HUES6 (cell line): Measurements from ENCODE around the gene WDR54.
"Not testable (repeated sequence)": the region's sequence is repeated elsewhere in the genome, so short reads cannot be mapped to it uniquely, and the experiment has no call there.

Experiments used
- H3K27ac ChIP-seq: 2 replicates; pipeline ENCODE4 v1.7.0; 2013; ENCODE audit warnings: low read depth, mild to moderate bottlenecking, low read length, inconsistent platforms
- H3K27me3 ChIP-seq: 2 replicates; pipeline ENCODE4 v1.6.1; 2013; ENCODE audit warnings: low read length; ENCODE audit not compliant: control insufficient read depth, insufficient read depth
- H3K36me3 ChIP-seq: 2 replicates; pipeline ENCODE4 v1.6.1; 2013; ENCODE audit warnings: low read length; ENCODE audit not compliant: control insufficient read depth, insufficient read depth
- H3K4me1 ChIP-seq: 2 replicates; pipeline ENCODE4 v1.6.1; 2013; ENCODE audit warnings: low read length; ENCODE audit not compliant: control insufficient read depth, insufficient read depth
- H3K4me3 ChIP-seq: 2 replicates; pipeline ENCODE4 v1.5.1; 2013; ENCODE audit warnings: low read depth, low read length
- H3K9ac ChIP-seq: one replicate; pipeline ENCODE4 v1.6.1; 2013; ENCODE audit warnings: mild to moderate bottlenecking, low read length
- H3K9me3 ChIP-seq: 2 replicates; pipeline ENCODE4 v1.6.1; 2013; ENCODE audit warnings: low read depth, low read length; ENCODE audit not compliant: control insufficient read depth, insufficient read depth

WDR54 gene

DNA sequence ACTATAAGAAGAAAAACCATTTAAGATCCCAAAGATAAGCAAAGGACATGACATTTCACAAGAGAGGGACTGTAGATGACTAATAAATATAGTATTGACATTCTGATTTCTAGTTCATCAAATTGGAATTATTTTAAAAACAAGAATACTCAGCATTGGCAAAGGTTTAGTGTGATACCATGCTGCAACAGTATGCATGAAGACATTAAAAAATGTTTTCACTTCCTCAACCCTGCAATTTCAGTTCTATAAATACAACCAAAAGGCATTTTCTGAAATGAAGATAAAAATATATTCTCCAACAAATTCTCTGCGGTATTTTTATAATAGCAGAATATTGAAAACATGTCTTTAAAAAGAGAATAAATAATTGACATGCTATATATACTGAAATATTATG, 2.2 kb upstream of the WDR54 start:
- H3K9me3 ChIP-seq, result no peaks in the 10 kb centered on the region
- H3K27ac ChIP-seq, result no peak overlapping the region
- no peaks in the 10 kb centered on the region for H3K36me3 ChIP-seq
- H3K4me1 ChIP-seq, result 0 out of 2 replicates have a peak, but pooled peaks cover 4% of the 10 kb centered on the region
- H3K27me3 ChIP-seq, result peaks cover 26% of the 10 kb centered on the region
- H3K9ac ChIP-seq, result no peak overlapping the region
- H3K4me3 ChIP-seq, result no peak overlapping the region

GRCh38 chr2:74420006-74420405, 1.5 kb upstream of the WDR54 start:
- Histone ChIP-seq H3K9ac (no peak overlapping the region), H3K4me1 (0 out of 2 replicates have a peak, but pooled peaks cover 4% of the 10 kb centered on the region), H3K9me3 (no peaks in the 10 kb centered on the region), H3K36me3 (peaks cover 5% of the 10 kb centered on the region), H3K4me3 (no peak overlapping the region), H3K27ac (no peak overlapping the region), H3K27me3 (peaks cover 26% of the 10 kb centered on the region)

GRCh38 chr2:74420443-74421103, 957 bp upstream of the WDR54 start:
- H3K27me3 ChIP-seq, result peaks cover 26% of the 10 kb centered on the region
- H3K9me3 ChIP-seq, H3K9ac ChIP-seq, H3K4me1 ChIP-seq, H3K27ac ChIP-seq: not testable (repeated sequence)
- H3K36me3 ChIP-seq, result peaks cover 11% of the 10 kb centered on the region
- H3K4me3 ChIP-seq, result peak overlapping the region; percentile 79

GRCh38 chr2:74423231-74424095, 1.9 kb downstream of the WDR54 start:
- Histone ChIP-seq H3K36me3 (peaks cover 40% of the 10 kb centered on the region), H3K4me3 (no peak overlapping the region), H3K27ac (no peak overlapping the region), H3K27me3 (peaks cover 26% of the 10 kb centered on the region; the same call in 1 of the 2 replicates), H3K4me1 (no peaks in the 10 kb centered on the region), H3K9me3 (no peaks in the 10 kb centered on the region), H3K9ac (no peak overlapping the region)

DNA sequence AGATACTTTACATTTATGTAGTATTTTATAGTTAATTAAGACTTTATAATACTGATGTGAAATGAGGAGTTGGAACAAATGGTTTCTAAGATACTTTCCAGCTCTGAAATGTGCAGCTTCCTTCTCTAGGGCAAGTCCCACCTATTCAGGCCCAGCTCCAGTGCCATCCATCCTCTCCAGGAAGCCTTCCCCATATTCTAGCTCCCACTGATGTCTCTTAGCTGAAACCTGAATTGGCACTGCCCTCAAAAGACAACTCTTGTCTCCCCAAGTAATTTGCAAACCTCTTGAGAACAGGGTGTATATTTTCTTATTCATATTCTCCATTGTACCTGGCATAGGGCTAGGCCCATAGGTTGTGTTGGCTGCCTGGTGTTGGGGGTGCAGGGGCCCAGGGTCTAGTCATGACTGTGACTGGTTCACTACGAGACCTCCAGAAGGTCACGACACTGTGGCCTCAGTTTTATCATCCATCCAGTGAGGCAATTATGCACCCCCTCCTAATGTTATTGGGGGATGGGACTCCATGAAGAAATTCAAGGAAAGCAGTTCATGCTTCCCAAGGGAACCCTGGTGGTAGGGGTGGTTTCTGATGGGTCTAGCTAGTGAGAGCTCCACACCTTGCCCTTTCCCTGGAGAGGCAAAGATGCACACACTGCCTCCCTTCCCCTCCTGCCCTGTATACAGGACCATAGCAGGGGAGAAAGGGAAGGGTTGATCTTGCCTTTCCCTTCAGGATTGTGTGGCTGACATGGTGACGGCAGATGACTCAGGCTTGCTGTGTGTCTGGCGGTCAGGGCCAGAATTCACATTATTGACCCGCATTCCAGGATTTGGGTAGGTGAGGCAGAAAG, 2.8 kb downstream of the WDR54 start:
- Histone ChIP-seq H3K4me3 (no peak overlapping the region), H3K9me3 (no peaks in the 10 kb centered on the region), H3K9ac (no peak overlapping the region), H3K27me3 (peaks cover 26% of the 10 kb centered on the region; the same call in 1 of the 2 replicates), H3K4me1 (no peaks in the 10 kb centered on the region), H3K36me3 (peaks cover 49% of the 10 kb centered on the region), H3K27ac (no peak overlapping the region)

GRCh38 chr2:74424995-74425406, 3.5 kb downstream of the WDR54 start:
- Histone ChIP-seq H3K27ac (no peak overlapping the region), H3K36me3 (peaks cover 55% of the 10 kb centered on the region), H3K9ac (no peak overlapping the region), H3K4me3 (no peak overlapping the region), H3K27me3 (peaks cover 26% of the 10 kb centered on the region; the same call in 1 of the 2 replicates), H3K9me3 (no peaks in the 10 kb centered on the region), H3K4me1 (no peaks in the 10 kb centered on the region)

DNA sequence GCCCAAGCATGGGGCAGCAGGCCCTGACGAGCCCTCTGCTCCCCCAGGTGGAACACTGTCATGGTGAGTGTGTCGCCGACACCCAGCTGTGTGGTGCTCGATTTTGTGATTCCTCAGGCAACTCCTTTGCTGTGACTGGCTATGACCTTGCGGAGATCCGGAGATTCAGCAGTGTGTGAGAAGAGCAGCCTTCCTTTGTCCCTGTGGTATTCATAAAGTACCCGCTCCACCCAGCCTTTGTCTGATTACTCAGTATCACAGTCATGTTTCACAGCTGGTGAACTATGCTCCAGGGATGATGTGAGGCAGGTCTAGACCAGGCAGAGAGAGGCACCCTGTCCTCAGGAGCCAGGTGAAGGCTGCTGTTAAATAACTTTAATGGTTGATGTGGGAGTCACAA, 4.0 kb downstream of the WDR54 start:
- Histone ChIP-seq H3K9me3 (no peaks in the 10 kb centered on the region), H3K9ac (no peak overlapping the region), H3K4me1 (no peaks in the 10 kb centered on the region), H3K4me3 (no peak overlapping the region), H3K36me3 (peaks cover 60% of the 10 kb centered on the region), H3K27ac (no peak overlapping the region), H3K27me3 (peaks cover 21% of the 10 kb centered on the region; the same call in 1 of the 2 replicates)

GRCh38 chr2:74426181-74426758, 4.7 kb downstream of the WDR54 start:
- H3K4me3 ChIP-seq, result no peak overlapping the region
- H3K4me1 ChIP-seq, result no peaks in the 10 kb centered on the region
- no peak overlapping the region for H3K27ac ChIP-seq
- H3K27me3 ChIP-seq, result peaks cover 14% of the 10 kb centered on the region; the same call in 1 of the 2 replicates
- H3K36me3 ChIP-seq, result peaks cover 68% of the 10 kb centered on the region
- H3K9ac ChIP-seq, result no peak overlapping the region
- H3K9me3 ChIP-seq, result no peaks in the 10 kb centered on the region

DNA sequence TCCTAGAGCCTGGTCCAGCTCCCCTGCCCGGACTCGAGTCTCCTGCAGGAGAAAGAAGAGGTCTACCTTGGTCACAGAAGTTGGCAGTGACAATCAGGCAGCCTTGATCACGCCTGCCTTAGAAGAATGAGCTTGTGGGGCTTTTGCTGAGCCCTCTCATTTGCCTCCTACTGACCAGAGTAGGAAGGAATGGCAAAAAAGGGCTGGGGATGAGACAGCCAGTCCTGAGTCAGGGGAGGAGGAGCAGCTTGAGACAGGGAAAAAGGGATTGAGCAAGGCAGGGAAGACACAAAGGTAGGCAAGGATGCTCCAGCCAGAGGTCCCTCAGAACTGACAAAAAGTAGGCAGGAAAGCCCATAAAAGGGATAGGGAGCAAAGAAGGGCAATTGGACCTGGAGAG, 6.0 kb downstream of the WDR54 start:
- H3K9me3 ChIP-seq, result no peaks in the 10 kb centered on the region
- H3K27ac ChIP-seq, result no peak overlapping the region
- H3K27me3 ChIP-seq, result peaks cover 10% of the 10 kb centered on the region; the same call in 1 of the 2 replicates
- no peak overlapping the region for H3K9ac ChIP-seq
- no peaks in the 10 kb centered on the region for H3K4me1 ChIP-seq
- H3K4me3 ChIP-seq, result no peak overlapping the region
- H3K36me3 ChIP-seq, result peaks cover 80% of the 10 kb centered on the region

- Histone ChIP-seq H3K9me3 (no peaks in the 10 kb centered on the region), H3K4me3 (no peak overlapping the region), H3K4me1 (no peaks in the 10 kb centered on the region), H3K27me3 (no peaks in the 10 kb centered on the region), H3K9ac (no peak overlapping the region), H3K36me3 (peaks cover 82% of the 10 kb centered on the region), H3K27ac (no peak overlapping the region)
These were observed 7.1 kb downstream of the WDR54 start for GRCh38 chr2:74428675-74429074.
